Suprapubic skin (tissue), 3 donors: Measurements from ENCODE around the gene TECPR2.
"Not testable (repeated sequence)": the region's sequence is repeated elsewhere in the genome, so short reads cannot be mapped to it uniquely, and the experiment has no call there.

ENCODE experiments used
- EP300 ChIP-seq: sonication (generic); formaldehyde crosslinking; IDR thresholded peaks from one replicate; pipeline ENCODE4 v1.6.1; 2017; ENCODE audit warnings: antibody characterized with exemption
- POLR2A ChIP-seq, 2 donors: fragments of 450-650 bp; IDR thresholded peaks; one replicate each; pipeline ENCODE4 v1.6.1; 2017; ENCODE audit warnings: antibody characterized with exemption in 2 of 2, mild to moderate bottlenecking in 2 of 2, moderate library complexity in 2 of 2
- TF ChIP-seq, protein P1 (sequence below), 2 donors: fragments of 200-600 bp in 1 of 2; fragments of 450-650 bp in 1 of 2; sonication (generic) in 1 of 2; IDR thresholded peaks; one replicate each; pipeline ENCODE4 v1.5.1; 2016 to 2019; ENCODE audit warnings: antibody characterized with exemption in 2 of 2, mild to moderate bottlenecking in 1 of 2, moderate library complexity in 1 of 2

DNA sequence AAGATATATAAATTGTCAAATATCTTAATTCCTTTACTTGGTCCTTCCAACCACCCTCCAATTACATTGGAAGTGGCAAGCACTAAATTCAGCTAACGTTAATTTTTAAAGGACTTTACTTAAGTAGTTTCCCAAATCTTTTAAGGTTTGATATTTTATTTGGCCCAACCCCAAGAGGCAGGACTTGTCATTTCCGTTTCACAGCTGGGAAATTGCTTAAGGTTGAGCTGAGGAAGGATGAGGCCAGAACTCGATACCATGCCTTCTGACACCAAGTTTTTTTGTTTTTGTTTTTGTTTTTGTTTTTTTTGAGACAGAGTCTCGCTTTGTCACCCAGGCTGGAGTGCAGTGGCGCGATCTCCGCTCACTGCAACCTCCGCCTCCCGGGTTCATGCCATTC lies 11.1 kb upstream of the TECPR2 start:
- TF ChIP-seq, protein P1, sequence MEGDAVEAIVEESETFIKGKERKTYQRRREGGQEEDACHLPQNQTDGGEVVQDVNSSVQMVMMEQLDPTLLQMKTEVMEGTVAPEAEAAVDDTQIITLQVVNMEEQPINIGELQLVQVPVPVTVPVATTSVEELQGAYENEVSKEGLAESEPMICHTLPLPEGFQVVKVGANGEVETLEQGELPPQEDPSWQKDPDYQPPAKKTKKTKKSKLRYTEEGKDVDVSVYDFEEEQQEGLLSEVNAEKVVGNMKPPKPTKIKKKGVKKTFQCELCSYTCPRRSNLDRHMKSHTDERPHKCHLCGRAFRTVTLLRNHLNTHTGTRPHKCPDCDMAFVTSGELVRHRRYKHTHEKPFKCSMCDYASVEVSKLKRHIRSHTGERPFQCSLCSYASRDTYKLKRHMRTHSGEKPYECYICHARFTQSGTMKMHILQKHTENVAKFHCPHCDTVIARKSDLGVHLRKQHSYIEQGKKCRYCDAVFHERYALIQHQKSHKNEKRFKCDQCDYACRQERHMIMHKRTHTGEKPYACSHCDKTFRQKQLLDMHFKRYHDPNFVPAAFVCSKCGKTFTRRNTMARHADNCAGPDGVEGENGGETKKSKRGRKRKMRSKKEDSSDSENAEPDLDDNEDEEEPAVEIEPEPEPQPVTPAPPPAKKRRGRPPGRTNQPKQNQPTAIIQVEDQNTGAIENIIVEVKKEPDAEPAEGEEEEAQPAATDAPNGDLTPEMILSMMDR (IDR thresholded peaks at IDR 0.05): not testable (repeated sequence)
- TF ChIP-seq EP300; POLR2A (IDR thresholded peaks at IDR 0.05): not testable (repeated sequence)
